ENCODE results near the gene MRPL50. TPM values are rescaled to one million over a fixed set of nuclear protein-coding genes. Genes with fewer than 3 reads are reported as not detected.

Gene MRPL50
- polyA plus RNA-seq, 12 donors = 12.8 to 20.6 (median 17.1) TPM; not detected in 1

- no peak for DNase-seq
Measured at GRCh38 chr9:101381833-101382342, 16.5 kb downstream of the MRPL50 start.

GRCh38 chr9:101381118-101381517, 17.3 kb downstream of the MRPL50 start:
- no peak for DNase-seq

DNA sequence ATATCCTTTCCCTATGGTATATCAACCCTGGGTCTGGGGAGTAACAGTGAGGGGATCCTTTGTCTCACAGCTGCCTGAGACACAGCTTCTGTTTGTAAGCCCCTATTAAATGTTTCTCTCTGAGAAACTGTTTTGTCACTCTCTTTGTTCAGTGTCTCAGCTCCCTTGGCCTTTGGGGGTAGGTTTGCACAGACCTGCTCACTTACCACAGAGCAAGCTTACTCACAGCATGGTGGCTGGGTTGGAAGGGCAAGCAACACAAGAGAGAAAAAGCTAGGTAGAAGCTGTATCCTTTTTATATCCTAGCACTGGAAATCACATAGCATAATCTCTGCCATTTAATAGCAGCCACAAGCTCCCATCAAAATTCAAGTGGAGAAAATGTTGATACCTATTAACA, 18.1 kb downstream of the MRPL50 start:
- no peak for DNase-seq

DNA sequence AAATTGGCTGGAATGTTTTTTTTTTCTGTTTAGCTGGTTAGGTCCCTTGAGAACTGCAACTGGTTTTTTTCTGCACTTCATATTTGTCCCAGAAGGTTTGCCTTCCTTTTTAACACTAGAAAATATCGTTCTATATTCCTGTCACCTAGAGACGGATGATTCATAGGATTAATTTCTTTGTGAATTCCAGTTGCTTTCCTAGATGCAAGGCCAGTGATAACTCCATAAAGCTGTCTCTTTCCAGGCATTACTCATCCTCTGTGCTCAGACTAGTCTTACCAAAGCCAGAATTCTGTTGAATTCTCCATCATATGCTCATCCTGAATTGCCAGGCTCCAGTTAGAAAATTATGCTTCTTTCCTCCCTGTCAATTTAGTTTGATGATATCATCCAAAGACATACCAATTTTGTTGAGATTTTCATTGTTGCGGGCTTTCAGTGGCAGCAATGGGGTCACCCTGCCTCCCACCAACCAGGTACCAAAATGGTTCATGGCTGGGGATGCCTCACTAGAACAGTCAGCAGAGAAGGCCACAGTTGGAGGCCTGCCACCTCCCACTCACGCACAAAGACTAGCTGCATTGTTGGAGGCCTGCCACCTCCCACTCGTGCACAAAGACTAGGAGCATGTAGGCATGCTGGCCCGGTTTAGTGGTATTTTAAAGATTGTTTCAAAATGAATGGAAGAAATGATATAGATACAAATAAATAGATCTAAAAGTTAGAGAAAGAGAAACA, 22.1 kb downstream of the MRPL50 start:
- DNase-seq = no peak

DNA sequence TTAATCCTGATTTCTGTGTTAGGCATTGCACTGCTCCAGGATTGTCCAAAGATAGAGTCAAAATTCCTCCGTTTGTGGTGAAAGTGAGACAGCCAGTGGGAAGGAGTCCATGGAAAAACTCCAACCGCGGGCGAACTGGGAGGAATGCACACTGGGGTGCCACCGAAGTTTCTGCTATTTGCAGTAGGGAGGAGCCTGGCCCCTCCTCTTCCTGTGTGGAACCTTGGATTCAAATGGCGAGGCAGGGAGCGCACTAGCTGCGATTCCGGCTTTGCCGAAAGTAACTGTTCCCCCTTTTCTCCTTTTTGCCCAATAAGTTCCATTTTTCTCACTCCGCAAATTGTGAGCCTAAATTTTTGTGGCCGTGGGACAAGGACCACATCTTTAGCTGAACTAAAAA, 22.9 kb downstream of the MRPL50 start:
- no peak for DNase-seq

DNA sequence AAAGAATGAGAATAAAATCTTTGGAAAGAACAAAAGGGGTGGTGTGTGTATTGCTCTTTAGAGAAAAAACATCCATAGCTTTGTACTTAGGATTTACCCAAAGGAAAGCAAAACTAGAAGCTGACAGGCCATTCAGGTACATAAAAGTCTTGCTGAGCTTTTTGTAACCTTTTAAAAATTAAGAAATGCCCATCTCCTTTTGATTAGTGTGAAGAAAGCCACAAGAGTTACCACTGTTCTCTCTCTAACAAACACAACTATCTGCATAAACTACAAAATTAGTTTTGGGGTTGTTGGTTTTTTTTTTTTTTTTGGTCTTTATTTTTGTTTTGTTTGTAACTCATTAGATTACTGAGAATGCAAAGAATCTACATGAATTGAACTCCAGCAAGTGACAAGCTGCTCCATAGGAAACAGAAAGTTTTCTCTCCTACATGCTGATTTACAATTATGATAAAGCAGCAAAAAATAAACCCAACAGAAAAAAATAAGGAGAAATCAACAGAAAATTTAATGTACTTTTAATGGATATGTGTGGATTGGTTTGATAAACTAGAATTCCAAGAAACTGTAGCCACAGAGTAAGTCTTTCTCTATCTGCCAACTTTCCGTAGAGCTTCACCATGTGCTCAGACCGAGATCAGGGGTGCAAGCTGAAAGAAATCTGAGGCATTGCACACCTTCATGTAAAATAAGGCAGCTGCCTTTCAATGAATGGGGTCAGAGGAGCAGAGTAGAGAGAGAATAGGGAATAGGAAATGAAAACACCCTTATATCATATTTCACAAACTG, 25.9 kb downstream of the MRPL50 start:
- DNase-seq = no peak

GRCh38 chr9:101371813-101372212, 26.6 kb downstream of the MRPL50 start:
- DNase-seq = no peak

- DNase-seq = no peak
Measured at GRCh38 chr9:101369884-101370531, 28.4 kb downstream of the MRPL50 start.

DNA sequence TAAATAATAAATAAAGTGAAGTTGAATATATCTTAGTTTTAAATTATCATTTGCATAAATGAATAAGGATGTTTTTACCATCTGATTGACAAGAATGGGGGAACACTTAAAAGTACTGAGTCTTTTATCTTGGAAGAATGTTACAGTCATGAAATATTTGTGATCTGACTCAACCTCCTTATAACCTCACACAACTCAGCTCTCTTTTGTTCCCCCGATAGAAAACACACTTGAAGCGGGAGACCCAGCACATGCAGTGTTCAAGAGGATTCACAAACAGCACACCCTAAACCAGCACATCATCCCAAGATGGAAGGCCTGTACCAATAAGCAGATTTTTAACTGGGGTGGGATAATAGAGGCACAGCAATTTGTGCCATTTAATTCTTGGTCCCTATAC, 29.1 kb downstream of the MRPL50 start:
- no peak for DNase-seq

DNA sequence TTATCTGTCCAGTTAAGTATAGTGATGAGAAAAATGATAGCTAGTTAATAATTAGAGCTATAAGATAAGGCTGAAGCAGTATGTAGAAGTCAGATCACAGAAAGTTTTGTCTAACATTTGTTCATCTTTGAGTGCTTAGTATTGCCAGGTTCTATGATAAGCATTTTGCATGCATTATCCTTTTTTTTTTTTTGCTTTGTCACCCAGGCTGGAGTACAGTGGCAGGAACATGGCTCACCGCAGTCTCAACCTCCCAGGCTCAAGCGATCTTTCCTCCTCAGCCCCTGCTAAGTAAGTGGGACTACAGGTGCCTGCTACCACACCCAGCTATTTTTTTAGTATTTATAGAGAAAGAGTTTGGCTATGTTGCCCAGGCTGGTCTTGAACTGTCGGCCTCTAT, 31.1 kb downstream of the MRPL50 start:
- no peak for DNase-seq

GRCh38 chr9:101366038-101366756, 32.2 kb downstream of the MRPL50 start:
- no peak for DNase-seq

- no peak for DNase-seq
Measured at GRCh38 chr9:101365181-101365580, 33.2 kb downstream of the MRPL50 start.

GRCh38 chr9:101362450-101362849, 36.0 kb downstream of the MRPL50 start:
- no peak for DNase-seq

DNA sequence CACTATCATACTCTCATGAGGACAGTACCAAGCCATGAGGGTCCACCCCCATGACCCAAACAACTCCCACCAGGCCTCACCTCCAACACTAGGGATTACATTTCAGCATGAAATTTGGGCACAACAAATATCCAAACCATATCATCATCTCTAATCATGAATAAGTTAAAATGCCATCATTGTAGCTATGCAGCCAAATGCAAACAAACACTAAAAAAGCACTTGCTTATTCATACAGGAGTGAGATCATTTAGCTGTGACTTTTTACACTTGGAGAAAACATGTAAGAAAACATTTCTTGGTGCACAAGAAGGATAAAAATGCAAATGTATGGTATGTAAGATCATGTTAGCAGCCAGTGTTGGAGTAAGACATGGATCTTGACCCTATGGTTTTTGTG, 37.8 kb downstream of the MRPL50 start:
- DNase-seq = no peak

- no peak for DNase-seq
Measured at GRCh38 chr9:101359679-101360078, 38.7 kb downstream of the MRPL50 start.

- DNase-seq = no peak
Measured at GRCh38 chr9:101356619-101357018, 41.8 kb downstream of the MRPL50 start.

- DNase-seq = no peak
Measured at GRCh38 chr9:101354765-101355708, 43.4 kb downstream of the MRPL50 start.

DNA sequence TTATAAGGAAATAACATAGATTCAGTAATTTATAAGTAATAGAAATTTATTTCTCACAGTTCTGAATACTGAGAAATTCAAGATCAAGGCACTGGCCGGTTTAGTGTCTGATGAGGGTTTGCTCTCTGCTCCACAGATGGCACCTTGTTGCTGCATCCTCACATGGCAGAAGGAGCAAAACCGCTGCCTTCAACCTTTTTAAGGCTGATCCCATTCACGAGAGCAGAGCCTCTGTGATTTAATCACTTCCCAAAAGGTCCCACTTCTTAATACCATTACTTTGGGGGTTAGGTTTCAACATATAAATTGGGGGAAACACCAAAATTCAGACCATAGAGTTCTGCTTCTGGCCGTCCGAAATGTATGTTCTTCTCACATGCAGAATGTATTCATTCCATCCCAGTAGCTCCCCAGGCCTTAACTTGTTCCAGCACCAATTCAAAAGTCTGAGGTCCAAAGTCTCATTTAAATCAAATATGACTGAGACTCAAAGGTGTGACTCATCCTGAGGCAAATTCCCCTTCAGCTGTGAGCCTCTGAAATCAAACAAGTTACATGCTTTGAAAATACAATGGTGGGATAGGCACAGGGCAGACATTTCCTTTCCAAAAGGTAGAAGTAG, 44.2 kb downstream of the MRPL50 start:
- DNase-seq = no peak

- no peak for DNase-seq
Measured at GRCh38 chr9:101353683-101354082, 44.7 kb downstream of the MRPL50 start.

DNA sequence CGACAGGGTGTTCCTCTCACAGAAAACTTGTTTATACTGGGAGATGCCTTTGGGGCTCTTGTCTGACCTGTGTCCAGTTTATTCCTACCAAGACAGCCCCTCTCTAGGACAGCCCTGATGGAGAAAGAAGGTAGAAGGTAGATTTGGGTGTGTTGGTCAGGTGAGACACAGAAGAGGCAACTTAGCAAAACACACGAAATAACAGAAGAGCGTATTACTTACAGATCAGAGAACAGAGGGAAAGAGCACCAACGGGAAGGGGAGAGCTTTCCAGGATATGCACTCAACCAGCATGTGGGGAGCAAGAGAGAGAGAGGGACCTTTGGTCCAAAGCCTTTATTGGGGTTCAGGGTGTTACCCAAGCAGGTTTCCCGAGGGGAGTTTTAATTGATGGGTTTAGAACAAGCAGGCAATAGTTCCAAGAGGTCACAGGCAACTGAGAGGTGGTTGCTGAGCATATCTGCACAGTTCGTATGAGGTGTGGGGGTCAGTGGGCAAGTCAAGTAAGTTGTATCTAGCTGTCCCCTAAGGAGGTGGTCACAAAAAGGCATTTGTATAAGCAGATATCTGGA, 45.4 kb downstream of the MRPL50 start:
- no peak for DNase-seq

Measured in muscle of arm (tissue), 12 donors.